ENCODE results near the gene EPHA4.

The EPHA4 gene

DNA sequence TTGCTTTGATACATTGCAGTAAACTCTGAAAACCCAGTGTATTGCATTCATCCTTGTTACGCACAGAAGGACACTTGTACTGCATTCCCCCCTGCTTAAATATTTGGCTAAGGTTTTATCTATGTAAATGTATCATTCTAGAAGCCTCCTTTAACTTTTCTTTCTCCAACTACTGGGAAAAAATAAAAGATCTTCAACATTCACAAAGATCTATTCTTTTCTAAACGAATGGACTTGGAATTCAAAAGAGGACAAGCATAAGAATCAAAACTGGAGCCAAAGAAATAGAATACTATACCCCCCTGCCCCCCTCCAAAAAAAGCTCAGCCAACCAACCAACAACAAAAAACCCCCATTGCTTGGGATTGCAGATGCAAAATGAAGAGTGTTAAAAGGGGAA, 136.9 kb downstream of the EPHA4 start:
- DNase-seq, result no peak

DNA sequence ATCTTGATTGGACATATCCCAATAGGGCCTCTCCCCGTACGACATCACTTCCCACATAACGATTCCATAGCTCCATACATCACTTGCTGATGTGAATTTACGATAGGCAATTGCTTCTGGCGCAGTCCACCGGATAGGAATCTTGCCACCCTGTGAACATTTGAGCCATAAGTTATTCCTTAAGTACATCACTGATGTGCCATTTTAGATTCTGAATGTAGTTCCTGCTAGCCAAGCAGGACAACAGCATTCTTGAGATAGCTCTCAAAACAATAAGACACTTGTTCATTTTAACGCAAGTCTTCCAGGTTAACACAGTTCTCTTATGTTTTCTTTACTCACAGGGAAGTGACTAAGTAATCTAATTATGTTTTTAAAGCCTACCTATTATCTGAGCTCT, 138.0 kb downstream of the EPHA4 start:
- DNase-seq, result no peak

DNA sequence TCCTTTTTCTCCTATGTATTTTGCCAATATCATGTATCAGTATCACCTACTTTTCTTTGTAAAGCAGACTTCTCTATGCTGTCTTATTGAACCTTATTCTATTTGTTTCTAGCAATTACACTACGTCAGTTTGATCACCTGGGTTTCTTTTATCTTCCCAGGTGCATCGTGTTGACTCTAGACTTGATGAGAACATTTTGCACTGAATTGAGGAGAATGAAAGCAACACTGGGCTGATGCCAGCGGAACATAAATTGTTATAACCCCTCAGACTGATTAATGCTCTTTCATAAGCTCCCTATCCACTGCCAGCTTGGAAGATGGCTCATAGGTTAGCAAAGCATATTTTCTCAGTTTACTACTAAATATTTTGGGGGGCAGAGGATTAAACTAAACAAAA, 140.6 kb downstream of the EPHA4 start:
- no peak for DNase-seq

- no peak for DNase-seq
Observed at GRCh38 chr2:221429741-221430491, 142.2 kb downstream of the EPHA4 start.

GRCh38 chr2:221428896-221429295, 143.2 kb downstream of the EPHA4 start:
- DNase-seq, result no peak

- DNase-seq, result no peak
Observed at GRCh38 chr2:221426929-221427328, 145.2 kb downstream of the EPHA4 start.

GRCh38 chr2:221425891-221426290, 146.2 kb downstream of the EPHA4 start:
- no peak for DNase-seq

- DNase-seq, result no peak
Observed at GRCh38 chr2:221425353-221425752, 146.8 kb downstream of the EPHA4 start.

- DNase-seq, result no peak
Observed at GRCh38 chr2:221423210-221423804, 148.8 kb downstream of the EPHA4 start.

DNA sequence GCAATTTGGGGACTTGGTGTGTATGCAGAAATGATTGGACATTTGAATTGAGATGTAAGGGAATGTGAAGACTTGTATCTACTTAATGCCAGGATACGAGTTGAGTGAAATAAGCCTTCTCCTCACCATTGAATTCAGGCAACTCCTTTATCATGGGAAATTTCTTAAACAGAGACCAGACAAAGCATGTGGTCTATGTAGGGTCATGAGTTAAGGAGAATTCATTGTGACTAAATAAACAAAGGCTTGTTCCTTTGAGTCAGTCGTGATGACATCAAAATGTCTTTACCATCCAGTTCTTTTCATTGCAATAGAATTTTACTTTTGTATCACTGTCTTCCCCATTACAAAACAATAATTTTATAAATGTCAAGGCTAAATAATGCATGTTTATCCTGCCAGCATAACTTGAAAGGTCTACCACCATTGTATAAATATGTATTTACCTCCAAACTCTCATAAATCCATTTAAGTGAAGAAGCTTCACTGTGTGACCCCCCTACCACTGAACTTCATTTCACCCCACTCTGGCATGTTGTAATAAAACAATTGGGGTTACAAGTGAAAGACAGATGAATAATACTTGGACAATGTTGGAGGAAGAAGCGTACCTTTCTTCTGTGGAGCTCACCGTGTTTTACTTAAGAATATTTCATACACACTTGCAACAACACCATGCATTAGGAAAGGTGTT, 149.4 kb downstream of the EPHA4 start:
- DNase-seq, result no peak

DNA sequence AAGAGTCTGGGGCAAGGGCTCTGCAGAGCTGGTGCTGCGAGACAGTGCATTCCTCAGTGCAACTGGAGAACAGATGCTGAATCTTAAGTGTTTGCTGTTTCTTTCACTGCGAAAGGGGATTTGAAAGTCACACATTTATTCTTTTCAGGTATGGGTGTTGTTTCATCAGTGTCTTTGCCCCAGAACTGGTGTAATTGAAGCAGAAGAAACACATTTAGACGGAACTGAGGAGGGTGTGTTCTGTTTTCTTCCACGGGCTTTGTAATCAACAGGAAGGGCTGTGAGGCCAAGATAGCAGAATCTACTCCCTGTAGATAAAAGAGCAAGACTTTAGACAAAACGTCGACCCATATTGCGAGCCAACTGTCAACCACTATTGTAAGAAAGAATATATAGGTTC, 151.9 kb downstream of the EPHA4 start:
- no peak for DNase-seq

- DNase-seq, result no peak
Observed at GRCh38 chr2:221415789-221416188, 156.3 kb downstream of the EPHA4 start.

- no peak for DNase-seq
Observed at GRCh38 chr2:221412978-221413377, 159.1 kb downstream of the EPHA4 start.

DNA sequence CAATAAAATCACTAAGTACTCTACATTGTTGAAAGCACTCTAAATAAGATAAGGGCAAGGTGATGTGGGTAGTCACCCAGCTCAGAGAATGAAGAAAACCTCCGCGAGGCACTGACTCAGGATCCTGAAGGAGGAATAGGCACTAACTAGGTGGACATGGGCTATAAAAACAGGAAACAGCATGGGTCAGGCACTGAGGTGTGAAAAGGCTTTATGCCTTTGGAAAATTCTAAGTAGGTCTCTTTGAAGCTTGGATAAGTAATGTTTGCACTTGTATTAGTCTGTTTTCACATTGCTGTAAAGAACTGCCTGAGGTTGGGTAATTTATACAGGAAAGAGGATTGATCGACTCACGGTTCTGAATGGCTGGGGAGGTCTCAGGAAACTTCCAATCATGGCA, 161.6 kb downstream of the EPHA4 start:
- DNase-seq, result no peak

GRCh38 chr2:221407765-221408164, 164.3 kb downstream of the EPHA4 start:
- DNase-seq, result no peak

GRCh38 chr2:221405521-221405920, 166.6 kb downstream of the EPHA4 start:
- DNase-seq, result no peak

DNA sequence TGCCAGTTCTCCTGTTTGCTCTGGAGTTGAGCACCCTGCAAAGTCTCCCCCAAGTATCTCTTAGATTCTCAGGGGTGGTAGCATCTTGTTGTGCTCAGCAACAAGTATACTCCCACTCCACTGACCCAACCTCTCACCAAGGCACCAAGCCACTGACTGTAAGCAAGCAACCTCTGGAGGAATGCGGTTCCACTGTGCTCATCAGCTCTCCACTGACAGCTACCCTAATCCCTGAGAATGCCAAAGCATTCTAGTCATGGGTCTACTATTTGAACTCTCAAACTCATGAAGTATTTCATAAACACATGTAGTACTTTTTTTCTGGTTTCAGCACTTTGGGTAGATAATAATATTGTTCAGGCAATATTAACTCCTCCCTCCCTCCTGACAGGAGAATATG, 170.0 kb downstream of the EPHA4 start:
- no peak for DNase-seq

- no peak for DNase-seq
Observed at GRCh38 chr2:221400411-221400810, 171.7 kb downstream of the EPHA4 start.

- no peak for DNase-seq
Observed at GRCh38 chr2:221399183-221399582, 172.9 kb downstream of the EPHA4 start.

- DNase-seq, result no peak
Observed at GRCh38 chr2:221397187-221397586, 174.9 kb downstream of the EPHA4 start.

- no peak for DNase-seq
Observed at GRCh38 chr2:221392228-221392881, 179.7 kb downstream of the EPHA4 start.

DNA sequence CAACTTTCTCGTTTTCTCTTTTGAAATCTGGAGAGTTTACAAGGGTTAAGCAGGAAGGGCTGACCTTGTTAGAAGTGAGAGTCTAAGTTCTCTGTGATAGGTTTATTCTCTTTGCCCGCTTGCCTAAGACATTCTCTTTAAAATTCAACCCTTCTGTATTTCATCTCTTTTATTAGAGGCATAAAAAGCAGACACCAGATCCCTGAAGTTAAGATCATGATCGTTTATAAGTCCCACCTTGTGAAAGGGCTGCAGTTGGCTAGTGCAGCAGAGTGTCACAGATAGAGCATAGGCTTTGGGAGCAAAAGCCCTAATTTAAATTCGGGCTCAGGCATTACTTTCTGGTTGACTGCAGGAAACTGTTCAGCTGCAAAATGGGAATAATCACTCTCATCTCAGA, 181.2 kb downstream of the EPHA4 start:
- no peak for DNase-seq

GRCh38 chr2:221389904-221390303, 182.2 kb downstream of the EPHA4 start:
- no peak for DNase-seq

- no peak for DNase-seq
Observed at GRCh38 chr2:221389421-221389820, 182.7 kb downstream of the EPHA4 start.
